Ammon's horn (tissue), 1 donor: ENCODE data around the gene LRTM2.

ENCODE experiments used
- DNase-seq: peaks from one replicate; pipeline ENCODE4 v3.0.0-alpha.2; 2016; ENCODE audit warnings: low spot score

LRTM2 gene

DNA sequence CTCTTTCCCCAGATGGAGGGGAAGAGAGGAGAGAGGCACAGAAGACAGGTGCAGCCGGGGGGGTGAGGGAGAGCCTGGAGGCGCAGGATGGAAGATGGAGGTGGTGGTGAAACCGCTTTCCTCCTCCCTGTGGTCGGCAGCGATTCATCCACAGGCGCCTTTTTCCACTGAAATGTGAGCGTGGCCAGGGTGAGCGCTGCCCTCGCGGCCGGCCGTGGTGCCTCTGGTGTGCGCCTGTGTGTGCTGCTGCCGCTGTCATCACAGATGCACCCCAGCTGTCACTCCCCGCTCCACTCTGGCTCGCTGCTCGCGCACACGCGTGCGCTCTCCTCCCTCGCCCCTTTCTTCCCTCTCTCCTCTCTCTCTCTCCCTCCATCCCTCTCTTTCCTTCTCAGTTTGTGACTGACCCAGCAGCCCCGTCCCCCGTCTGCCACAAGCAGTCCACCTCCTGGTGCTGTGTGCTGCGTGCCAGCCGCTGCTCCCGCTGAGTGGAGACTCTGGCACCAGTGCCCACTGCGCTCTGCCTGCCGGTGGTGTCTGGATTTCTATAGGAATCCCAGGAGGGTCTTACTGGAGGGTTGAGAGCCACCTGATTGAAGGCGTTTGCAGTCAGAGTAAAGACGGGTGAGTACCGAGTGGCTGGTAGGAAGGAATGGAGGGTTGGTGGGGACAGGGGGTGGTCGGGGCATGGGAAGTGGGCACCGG is at the start of gene LRTM2:
Gene LRTM2, plus strand, starts transcription at position 375 of the 705 bp plus-strand sequence. CDS start 7,584 bp downstream, outside the sequence.
- DNase-seq: no peak

DNA sequence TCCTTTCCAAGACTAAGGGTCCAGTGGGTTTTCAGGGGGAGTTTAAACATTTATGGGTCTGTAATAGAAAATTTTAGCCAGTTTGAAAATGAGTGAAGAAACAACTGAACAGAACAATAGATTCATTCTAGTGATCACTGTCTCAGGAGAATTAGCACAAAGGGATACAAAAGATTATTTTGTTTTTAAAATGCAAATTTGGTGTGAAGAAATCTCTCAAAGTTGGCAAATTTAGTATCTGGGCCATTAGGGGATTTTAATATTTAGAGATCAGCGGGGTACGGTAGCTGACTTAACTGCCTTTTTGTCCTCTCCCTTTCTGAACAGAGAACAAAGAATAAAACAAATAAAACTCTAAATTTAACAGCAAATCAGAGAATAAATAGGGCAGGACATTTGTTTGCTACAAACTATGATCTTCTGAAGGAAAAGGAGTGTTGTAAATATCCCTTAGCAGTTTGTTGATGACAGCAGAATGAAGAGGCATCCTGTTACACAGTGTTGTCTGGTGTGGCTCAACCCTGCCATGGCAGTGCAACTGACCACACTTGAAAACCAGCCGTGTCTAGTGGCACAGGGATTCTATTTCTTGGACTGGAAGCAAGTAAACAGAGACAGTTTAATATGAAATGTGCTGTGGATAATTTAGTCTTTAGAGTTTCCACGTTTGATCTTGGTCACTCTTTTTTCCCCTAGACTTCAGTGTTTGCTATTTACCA is 46.3 kb upstream of the LRTM2 start:
- peak; percentile 61 for DNase-seq

DNA sequence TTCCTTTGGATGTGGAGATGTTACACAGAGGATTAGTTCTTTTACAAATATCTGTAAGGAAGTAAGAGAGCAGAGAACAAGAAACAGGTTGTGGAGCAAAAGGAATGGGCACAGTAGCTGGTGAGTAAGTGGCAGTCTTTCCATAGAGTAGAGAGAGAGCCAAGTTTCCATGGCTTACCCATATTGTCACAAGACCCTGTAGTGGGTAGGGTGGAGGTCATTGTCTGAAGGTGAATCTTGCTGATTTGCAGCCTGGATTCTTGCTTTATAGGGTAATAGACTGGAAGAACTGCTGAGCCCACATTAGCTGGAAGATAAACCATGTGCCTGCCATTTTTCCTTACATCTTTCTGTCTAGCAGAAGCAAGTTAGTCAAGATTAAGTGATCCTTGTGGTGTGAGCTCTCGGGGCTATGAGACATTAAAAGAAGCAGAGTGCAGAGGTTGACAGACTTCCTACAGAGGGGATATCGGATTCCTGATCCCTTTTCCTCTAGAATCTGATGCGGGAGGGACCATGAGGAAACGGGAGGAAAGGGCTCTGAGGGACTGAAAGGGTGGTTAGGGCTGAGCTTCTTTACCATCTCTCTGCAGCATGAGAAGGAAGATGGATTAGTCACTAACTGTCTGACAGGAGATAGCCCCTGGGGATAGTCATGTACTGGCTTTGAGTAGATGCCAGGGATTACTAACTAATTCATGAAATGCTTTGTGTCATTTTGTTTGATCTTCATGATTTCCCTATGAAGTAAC is 44.0 kb upstream of the LRTM2 start:
- no peak for DNase-seq

DNA sequence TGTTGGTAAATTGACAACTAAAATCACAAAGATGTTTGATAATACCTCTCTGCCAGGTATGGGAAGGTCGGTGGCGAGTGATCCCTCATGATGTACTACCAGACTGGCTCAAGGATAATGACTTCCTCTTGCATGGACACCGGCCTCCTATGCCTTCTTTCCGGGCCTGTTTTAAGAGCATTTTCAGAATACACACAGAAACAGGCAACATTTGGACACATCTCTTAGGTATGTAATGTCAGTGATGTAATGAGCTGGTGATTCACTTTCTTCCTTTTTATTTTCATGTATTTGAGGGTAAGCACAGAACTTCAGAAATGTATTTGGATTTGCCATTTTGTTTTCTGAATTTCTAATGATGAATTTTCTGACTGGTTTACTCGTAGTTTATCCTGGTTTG is 42.6 kb upstream of the LRTM2 start:
- DNase-seq: no peak

DNA sequence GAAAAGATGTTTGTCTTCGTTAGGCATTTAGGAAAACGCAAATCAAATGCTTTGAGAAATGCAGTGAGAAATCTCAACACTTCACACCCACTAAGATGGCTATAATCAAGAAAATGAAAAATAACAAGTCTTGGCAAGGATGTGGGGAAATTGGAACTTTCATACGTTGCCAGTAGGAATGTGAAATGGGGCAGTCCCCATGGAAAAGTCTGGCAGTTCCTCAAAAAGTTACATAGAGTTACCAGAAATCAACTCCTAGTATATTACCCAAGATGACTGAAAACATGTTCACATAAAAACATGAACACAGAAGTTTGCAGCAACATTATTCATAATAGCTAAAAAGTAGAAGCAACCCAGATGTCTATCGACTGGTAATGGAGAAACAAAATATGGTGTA is 41.5 kb upstream of the LRTM2 start:
- no peak for DNase-seq

DNA sequence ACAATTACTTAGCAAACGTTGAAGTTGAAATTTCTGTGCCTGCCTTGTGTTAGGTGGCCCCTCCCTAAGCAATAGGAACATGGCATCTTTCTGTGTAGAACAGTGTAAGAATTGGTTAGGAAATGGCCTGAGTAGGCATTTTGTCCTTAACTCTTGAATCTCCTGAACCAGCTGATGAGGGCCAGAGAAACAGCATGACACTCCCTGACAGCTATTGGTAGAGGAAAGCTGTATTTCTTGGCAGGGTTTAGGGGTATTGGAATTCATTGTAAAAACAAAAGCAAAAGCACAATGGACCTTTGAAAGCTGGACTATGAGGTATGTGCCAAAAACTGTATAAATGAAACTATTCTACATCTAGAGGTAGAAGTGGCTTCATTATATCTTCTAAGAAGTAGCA is 40.6 kb upstream of the LRTM2 start:
- peak; percentile 78 for DNase-seq

DNA sequence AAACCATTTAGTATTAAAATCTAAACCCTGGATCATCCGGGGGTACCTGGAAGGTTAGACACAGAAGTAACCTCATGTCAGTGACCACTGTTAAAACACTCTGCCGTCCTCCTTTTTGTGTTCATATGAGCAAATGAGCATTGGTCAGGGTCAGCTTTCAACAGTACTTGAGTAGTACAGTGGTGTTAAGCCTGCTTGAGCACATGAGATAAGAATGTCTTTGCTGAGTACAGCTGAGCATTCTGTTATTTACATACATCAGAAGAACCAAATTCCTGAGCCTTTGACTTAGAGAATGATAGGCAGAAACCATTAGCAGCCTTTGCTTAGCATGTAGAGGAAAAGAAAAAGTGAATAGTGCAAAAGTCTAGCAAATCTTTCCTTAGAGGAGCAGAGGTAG is 38.6 kb upstream of the LRTM2 start:
- no peak for DNase-seq

DNA sequence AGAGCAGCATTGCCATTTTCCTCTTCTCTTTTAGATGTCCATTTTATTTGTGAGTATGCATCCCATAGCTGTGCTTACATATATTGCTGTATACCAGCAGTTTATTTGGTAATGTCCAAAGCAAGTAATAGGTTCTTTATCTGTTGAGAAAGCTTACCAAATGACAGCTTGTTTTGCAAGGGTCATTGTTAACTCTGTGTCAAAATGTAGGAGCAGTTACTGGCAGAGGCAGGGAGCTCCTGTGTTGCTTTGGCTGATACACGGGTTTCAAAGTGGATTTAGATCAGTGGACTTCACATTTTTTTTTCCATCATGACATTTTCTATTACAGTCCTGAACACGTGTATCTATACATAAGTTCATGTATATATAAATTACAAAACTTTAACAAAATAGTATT is 38.1 kb upstream of the LRTM2 start:
- DNase-seq: no peak

DNA sequence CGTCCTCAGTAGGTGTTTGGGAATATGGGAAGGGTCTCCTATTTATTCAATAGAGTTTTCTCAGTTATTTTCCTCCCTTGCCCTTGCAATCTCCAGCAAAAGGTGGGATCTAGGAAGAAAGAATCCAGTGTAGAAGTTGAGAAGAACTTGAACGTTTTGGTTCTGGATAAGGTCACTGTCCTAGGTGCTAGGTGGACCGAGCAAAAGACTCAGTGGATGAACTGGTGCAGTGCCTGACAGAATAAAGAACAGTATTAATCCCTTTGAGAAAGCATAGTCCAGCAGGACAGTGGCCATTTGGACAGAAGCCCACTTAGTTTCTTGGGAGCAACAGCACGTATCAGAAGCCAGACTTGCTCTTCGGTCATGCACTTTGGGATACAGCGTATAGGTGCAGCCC is 32.7 kb upstream of the LRTM2 start:
- no peak for DNase-seq

DNA sequence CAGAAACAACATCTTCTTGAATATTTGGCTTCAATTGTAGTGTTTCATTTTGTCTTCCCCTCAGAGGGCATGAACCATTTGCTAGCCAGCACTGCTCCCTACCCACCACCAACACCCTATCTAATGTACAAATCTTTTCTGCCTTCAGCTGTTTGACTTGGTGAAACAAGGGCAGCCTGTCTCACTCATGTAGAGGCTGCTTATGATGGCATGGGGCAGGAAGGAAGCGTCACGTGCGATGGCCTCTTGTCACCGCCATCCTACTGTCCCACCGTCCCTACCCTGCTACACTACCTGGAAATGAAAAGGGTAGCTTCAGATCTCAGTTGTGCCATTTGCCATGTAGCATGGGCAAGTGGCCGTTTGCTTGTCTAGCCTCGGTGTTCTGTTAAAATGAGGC is 29.9 kb upstream of the LRTM2 start:
- no peak for DNase-seq

DNA sequence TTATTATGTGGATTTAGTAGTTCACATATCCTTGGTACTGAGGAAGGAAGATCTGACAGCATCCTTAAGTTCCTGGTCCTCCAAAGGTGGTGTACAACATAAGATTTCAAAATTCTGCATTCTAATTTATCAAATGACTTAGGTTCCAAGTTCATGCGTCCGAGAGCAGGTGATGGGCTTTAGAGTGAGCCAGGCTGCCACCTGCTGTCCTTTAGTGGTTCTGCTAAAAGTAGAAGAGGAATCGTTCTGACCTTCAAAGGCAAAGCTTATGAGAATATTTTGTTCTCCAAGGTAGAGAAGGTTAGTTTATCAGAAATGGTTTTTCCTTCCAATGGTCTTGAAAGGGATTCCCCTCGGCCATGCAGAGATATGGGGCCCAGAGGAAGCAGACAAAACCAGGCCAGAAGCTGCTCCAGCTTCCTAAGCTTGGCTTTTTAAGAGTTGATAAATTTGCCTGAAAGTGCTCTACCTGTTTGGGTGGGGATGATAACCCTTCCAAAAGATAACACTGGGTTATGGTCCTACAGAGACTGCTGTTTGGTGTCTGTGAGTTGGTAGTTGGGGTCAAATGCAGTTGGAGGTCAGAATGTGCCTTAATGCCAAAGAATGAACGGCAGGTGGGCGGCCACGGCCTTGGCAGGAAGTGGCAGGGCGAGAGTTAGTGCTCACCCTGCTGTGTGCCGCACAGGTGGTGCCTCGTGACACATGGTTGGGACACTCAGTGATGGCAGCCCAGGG is 29.1 kb upstream of the LRTM2 start:
- peak; percentile 87 for DNase-seq

DNA sequence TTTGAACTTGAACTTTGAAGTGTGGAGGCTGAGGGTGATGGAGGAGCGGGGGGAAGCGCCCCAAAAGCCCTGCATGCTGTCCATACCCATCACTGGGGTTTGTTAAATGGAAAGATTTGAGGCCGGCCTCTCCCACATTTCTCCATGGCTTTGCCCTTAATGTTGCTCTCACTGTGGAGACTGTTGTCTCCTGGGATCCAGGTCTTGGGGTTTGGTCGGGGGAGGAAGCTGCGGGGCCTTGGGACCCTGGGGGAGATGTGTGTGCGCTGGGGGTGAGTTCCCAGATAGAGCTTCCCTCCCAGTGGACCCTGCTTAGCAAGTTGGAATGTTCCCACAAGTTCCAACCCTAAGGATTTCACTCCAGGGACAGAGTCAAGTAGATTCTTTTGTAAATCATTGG is 28.0 kb upstream of the LRTM2 start:
- no peak for DNase-seq

DNA sequence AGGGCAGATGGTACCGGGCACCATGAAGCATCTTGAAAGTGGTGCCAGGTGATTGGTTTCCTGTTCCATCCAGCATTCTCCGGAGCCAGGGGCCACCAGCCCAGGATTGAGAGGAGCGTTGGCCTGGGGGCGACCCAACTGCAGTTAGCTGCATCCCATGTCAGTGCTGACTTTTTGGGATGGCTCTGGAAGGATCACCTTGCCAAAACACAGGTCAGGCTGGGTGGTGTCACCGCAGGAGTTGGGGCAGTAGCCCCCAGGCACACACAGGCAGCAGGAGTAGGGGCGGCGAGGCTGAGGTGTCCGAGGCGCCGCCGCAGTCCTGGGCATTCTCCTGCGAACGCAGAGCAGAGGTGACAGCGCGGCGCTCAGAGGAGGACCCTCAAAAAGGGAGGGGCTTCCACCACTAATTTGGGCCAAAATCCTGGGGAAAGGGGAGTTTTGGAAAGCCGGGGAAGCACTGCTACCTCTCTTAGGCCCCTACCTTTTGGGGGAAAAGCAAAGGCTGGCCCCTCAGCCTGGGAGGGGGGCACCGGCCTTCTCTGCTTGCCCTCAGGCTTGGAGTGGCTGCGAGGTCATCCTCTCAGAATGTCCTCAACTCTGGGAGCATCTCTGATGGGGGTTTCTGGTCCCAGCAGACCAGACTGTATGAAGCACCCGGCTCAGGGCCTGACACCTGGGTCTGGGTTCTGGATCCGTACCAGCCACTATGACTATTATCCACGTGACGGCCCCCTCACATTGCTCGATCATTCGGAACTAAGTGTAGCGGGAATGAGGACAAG is 26.7 kb upstream of the LRTM2 start:
- DNase-seq: no peak

DNA sequence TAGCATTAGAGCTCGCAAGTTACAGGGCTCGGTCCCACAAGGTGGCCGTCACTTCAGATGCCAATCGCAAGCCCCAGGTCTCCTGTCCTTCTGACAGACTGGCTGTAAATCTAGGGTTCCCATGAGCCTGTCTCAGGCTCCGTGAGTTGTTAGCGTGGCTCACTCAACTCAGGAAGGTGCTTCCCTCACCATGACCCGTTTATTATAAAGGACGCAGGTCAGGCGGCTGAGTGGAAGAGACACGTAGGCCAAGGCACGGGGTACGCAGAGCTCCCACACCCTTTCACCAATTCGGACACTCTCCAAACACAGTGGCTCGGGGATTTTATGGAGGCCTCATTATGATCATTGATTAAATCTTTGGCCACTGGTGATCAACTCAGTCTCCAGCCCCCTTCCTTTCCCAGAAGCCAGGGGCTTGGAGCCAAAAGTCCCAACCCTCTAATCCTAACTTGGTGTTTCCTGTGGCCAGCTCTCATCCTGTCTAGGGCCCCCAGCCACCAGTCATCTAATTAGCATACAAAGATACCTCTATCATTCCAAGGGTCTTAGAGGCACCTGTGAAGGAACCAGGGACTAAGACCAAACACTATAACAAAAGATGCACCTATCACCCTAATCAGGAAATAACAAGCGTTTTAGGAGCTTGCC is 25.8 kb upstream of the LRTM2 start:
- no peak for DNase-seq

DNA sequence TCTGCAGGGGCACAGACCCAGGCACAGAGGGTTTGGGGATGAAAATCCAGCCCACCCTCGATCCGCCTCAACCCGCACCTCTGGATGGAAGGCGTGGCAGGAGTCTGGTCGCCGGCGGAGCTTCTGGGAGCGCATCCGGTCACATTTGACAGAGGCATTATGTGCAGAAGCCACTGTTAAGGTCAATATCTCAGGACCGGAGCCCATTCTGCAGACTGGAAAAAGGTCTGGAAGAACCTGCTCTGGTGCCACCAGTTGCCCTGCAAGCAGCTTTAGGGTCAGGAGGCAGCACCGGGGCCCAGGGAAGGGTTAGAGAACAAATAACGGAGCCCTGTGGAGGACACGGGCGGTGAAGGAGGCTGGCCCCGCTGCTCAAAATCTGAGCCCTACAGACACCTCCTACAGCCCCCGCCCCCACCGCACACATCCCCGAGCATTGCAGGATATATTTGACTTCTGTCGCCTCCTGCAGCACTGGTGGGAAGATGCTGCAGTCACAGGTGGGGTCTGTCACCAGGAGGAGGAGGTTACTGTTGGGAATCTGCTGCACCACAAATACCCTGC is 25.1 kb upstream of the LRTM2 start:
- no peak for DNase-seq

DNA sequence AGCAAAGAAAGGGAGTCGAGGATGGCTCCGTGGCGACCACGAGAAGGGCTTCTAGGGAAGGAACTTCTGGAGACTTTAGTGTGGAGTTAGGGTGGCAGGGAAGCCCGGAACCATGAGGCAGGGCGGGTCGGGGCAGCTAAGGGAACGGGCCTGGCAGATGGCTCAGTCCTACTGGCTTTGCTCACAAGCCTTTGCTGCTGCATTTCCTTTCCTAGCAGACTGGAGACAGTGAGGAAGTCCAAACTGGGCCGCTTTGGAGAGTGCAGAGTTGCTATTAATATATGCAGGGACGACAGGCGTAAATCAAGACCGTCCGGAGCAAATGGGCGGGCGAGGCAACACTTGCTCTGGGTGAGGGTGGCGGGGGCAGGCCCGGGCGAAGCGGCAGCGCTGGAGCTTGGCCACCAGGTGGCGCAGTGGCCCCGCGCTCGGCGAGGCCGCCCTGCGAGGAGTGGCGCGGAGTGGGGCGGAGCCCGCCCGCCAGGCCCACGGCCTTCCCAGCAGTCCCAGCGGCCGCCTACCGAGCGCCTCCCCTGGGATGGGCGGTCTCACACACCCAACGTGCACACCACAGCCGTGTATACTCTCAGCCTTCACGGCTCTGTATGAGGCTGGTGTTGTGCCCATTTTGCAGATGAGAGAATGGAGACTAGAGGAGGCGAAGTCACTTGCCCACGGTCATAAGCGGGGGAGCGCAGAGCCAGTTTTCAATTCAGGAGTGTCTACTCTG is 24.4 kb upstream of the LRTM2 start:
- DNase-seq: peak; percentile 92

DNA sequence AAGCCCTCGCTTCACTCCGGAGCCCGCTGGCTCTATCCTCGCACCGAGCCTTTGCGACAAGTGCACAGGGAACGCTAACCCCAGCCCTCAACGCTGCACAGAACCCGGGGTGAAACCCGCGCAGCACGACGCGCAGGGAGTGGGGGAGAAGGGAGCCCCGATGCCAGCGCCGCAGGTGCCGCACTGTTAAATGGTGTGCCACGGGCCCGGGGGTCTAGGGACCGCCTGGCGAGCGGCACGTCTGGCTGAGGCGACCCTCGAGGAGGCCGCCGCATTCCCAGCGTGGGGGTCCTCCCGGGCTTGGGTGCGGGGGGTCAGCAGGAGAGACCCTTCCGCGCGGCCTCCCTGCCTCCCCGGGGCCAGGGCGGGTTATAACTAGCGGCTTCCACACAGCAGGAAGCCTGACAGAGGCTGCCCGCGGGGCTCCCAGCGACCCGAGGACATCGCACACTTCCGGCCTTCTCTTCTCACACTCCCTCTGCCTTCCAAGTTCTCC is 23.8 kb upstream of the LRTM2 start:
- no peak for DNase-seq

DNA sequence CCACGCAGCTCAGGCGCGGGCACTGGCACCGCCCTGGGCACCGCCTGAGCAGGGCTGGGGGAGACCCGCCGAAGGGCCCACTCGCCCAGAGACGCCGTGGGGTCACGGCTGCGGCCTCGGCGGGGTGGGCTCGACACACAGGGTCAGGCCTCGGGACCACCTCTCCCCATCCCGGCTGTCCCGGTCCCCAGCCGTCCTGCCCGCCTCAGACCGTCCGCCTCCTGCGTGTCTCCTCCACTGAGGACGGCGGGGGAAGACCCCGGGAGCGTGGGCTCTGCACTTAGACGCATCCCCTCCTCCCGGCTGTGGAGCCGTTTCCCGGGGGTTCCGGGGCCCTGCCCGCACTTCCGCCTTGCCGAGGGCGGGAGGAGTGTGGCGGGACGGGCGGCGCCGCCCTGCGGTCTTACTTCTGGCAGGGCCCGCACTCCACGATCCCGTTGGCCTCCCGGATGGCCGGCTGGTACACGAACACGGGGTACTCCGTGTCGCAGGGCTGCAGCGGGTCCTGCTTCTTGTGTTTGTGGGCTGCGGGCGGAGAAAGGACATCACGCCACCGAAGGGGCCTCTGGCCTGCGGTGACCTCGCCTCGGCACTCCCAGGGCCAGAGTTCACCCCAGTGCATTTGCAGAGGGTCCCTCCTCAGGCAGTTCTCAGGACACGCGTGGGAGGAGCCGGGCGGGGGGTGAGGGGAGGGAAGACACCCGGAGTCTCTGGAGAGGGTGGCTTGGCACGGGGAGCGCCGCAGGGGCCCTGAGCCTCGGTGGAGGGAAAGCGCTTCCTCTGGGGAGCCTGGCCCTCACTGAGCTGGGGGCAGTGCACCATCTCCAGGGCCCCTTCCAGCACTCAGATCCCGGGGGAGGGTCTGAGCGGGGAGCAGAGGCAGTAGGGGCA is 23.1 kb upstream of the LRTM2 start:
- DNase-seq: no peak
